Pancreas (tissue), 10 donors: Measurements from ENCODE around the gene UNC13A. TPM values are rescaled to one million over a fixed set of nuclear protein-coding genes. Genes with fewer than 3 reads are reported as not detected.
"Not testable (repeated sequence)": the region's sequence is repeated elsewhere in the genome, so short reads cannot be mapped to it uniquely, and the experiment has no call there.

ENCODE experiments used
- ATAC-seq, 4 donors: fragments of 200-7000 bp; cut with Tn5 transposase; one replicate each; pipeline versions ENCODE4 v1.8.0 to v1.9.1; 2020; ENCODE audit warnings: mild to moderate bottlenecking in 4 of 4, moderate library complexity in 4 of 4
- DNase-seq, 6 donors: peaks; one replicate each; pipeline ENCODE4 v3.0.0-alpha.2; 2020
- FAIRE-seq: peaks from 2 replicates; lab custom pipeline; 2012; peaks lifted over from hg19 to GRCh38; lab: Jason Lieb, UNC
- H3K27ac ChIP-seq, 4 donors: fragments of 200-600 bp; sonication (generic); 1 replicate in 3 of 4; 2 replicates in 1 of 4; pipeline versions ENCODE4 v1.5.0 to v1.8.0; 2020
- H3K27me3 ChIP-seq, 4 donors: fragments of 200-600 bp; one replicate each; pipeline ENCODE4 v1.8.0; 2021
- H3K36me3 ChIP-seq, 3 donors: fragments of 200-600 bp; sonication (generic) in 1 of 3; one replicate each; pipeline versions ENCODE4 v1.5.0 to v1.8.0; 2020 to 2021
- H3K4me1 ChIP-seq, 3 donors: fragments of 200-600 bp; one replicate each; pipeline ENCODE4 v1.8.0; 2021
- H3K4me3 ChIP-seq, 4 donors: fragments of 200-600 bp; sonication (generic) in 2 of 4; one replicate each; pipeline versions ENCODE4 v1.5.0 to v1.8.0; 2020 to 2021
- H3K9me3 ChIP-seq, 4 donors: fragments of 200-600 bp; one replicate each; pipeline ENCODE4 v1.8.0; 2021
- CTCF ChIP-seq, 4 donors: fragments of 200-600 bp; sonication (generic) in 3 of 4; IDR thresholded peaks; one replicate each; pipeline versions ENCODE4 v1.5.0 to v1.8.0; 2021; ENCODE audit warnings: antibody characterized with exemption in 4 of 4
- WGBS, 2 donors: extraction: QIAGEN DNeasy Blood & Tissue Kit; methylation state at CpG; one replicate each; pipeline ENCODE4 v1.1.7; 2013; 5-methylcytosine and 5-hydroxymethylcytosine counted together
- intact Hi-C, 3 donors: fragments of 100-400 bp; cut with DNase I; formaldehyde crosslinking; loops; one replicate each; pipeline versions ENCODE4 v1.11.1 to v1.14.2; 2022
- polyA plus RNA-seq, 2 donors: library from polyadenylated mRNA; stranded (reverse); fragments of 200-250 nt; gene quantifications; one replicate each; pipeline ENCODE4 v1.2.3, GENCODE V29; 2013
- total RNA-seq, 6 donors: library from RNA; stranded (reverse); fragmentation: NEBNext Ultra II Directional in 4 of 6; extraction: Animal tissue kit (Norgen Biotek cat#: 25700) in 4 of 6; gene quantifications; one replicate each; pipeline versions ENCODE4 v1.2.1 to v1.2.4, GENCODE V29; 2021 to 2023
- donor health status: healthy with polysubstance abuse.
- donor health status: DM: no; HTN: no; CAD: no; lungs with moderate emphysema.
- donor health status: DM: no; HTN: no; CAD: no.
- donor health status: control.
- donor health status: control.
- donor health status: Bipolar disorder and iron deficiency.
- donor health status: DM: yes; HTN: yes; CAD: no.
- donor health status: DM: no; HTN: no; CAD: no.
- donor health status: DM: no; HTN: no; CAD: no.
- donor health status: DM: yes; HTN: yes; CAD: no.

UNC13A gene
- total and polyA plus RNA-seq, 8 donors, result 0.92 to 10.5 (median 2.2) TPM

GRCh38 chr19:17555929-17556813, 132.0 kb downstream of the UNC13A start:
- WGBS, 2 donors, result 7 to 10% methylated on average over 39 to 46 of the region's 46 CpGs
- Histone ChIP-seq H3K4me3 (peak overlapping the region; percentile 89 to 99 (median 96)), H3K9me3 (no peaks in the 10 kb centered on the region), H3K27ac (peak overlapping the region in 3 of 4 donors; percentile 50 to 67 (median 60)), H3K4me1 (peaks cover 0 to 9% (median 0%) of the 10 kb centered on the region in 3 donors), H3K27me3 (no peaks in the 10 kb centered on the region), H3K36me3 (peaks cover 0 to 8% (median 4%) of the 10 kb centered on the region in 3 donors)
- intact Hi-C loops, result no loop called here
- ATAC-seq, result peak; percentile 37 to 68 (median 64)
- no peak for TF ChIP-seq CTCF (IDR thresholded peaks at IDR 0.05)
- FAIRE-seq, result no peak
- DNase-seq, result peak; percentile 46 to 82 (median 66)

- peak; percentile 96 to 99 (median 98) for DNase-seq
- peak; percentile 96 to 100 (median 98) for ATAC-seq
- no peak for TF ChIP-seq CTCF (IDR thresholded peaks at IDR 0.05)
- 0 to 1% methylated on average over 50 to 64 of the region's 64 CpGs for WGBS, 2 donors
- Histone ChIP-seq H3K36me3 (peaks cover 0 to 8% (median 4%) of the 10 kb centered on the region in 3 donors), H3K9me3 (no peaks in the 10 kb centered on the region), H3K27ac (peak within 1 kb of the TSS in 3 of 4 donors; percentile 50 to 67 (median 60)), H3K27me3 (no peaks in the 10 kb centered on the region), H3K4me3 (peak within 1 kb of the TSS; percentile 89 to 99 (median 96)), H3K4me1 (peaks cover 0 to 9% (median 0%) of the 10 kb centered on the region in 3 donors)
- intact Hi-C loops, result no loop called here
- no peak for FAIRE-seq
These were observed 132.7 kb downstream of the UNC13A start, which contains the start of gene COLGALT1 for GRCh38 chr19:17555480-17555928. Gene COLGALT1 (plus strand): TSS chr19:17555649. CDS start chr19:17555714, 65 bp downstream.

- H3K27ac ChIP-seq, result peak overlapping the region in 1 of 4 donors; percentile 67
- 9 to 10% methylated on average over 19 of the region's 19 CpGs for whole genome bisulfite sequencing, 2 donors
- FAIRE-seq (no peak), ATAC-seq (no peak), DNase-seq (no peak)
- H3K4me3 ChIP-seq, result peak overlapping the region in 3 of 4 donors; percentile 95 to 99 (median 96)
- no peak for TF ChIP-seq CTCF (IDR thresholded peaks at IDR 0.05)
- H3K9me3 ChIP-seq, result no peaks in the 10 kb centered on the region
- H3K4me1 ChIP-seq, result peaks cover 0 to 9% (median 0%) of the 10 kb centered on the region in 3 donors
- intact Hi-C loops, result no loop called here
- H3K27me3 ChIP-seq, result no peaks in the 10 kb centered on the region
- H3K36me3 ChIP-seq, result peaks cover 0 to 4% (median 4%) of the 10 kb centered on the region in 3 donors
These were observed 133.1 kb downstream of the UNC13A start for GRCh38 chr19:17554968-17555479.

- no peaks in the 10 kb centered on the region for H3K27me3 ChIP-seq
- no peak for ATAC-seq
- peaks cover 0 to 9% (median 0%) of the 10 kb centered on the region in 3 donors for H3K4me1 ChIP-seq
- intact Hi-C loops, result no loop called here
- no peak for FAIRE-seq
- no peak for TF ChIP-seq CTCF (IDR thresholded peaks at IDR 0.05)
- no peaks in the 10 kb centered on the region for H3K9me3 ChIP-seq
- H3K4me3 ChIP-seq, result no peak overlapping the region
- H3K27ac ChIP-seq, result no peak overlapping the region
- DNase-seq, result peak in 2 of 6 donors; percentile 25 to 37
- 45 to 53% methylated on average over 7 of the region's 7 CpGs for WGBS, 2 donors
- H3K36me3 ChIP-seq, result peaks cover 0 to 4% (median 0%) of the 10 kb centered on the region in 3 donors
These were observed 134.9 kb downstream of the UNC13A start for GRCh38 chr19:17553256-17553655.

GRCh38 chr19:17552735-17553134, 135.4 kb downstream of the UNC13A start:
- H3K4me1 ChIP-seq, H3K36me3 ChIP-seq, H3K9me3 ChIP-seq, H3K27me3 ChIP-seq, H3K27ac ChIP-seq, FAIRE-seq, intact Hi-C loops, ATAC-seq, DNase-seq, H3K4me3 ChIP-seq: not testable (repeated sequence)
- 90 to 98% methylated on average over 4 of the region's 4 CpGs for WGBS, 2 donors
